ENCODE measurements around the gene ANKRD23. TPM values are rescaled to one million over a fixed set of nuclear protein-coding genes. Genes with fewer than 3 reads are reported as not detected.
"Not testable (repeated sequence)": the region's sequence is repeated elsewhere in the genome, so short reads cannot be mapped to it uniquely, and the experiment has no call there.

ANKRD23 gene
- polyA plus RNA-seq = 1 to 10 TPM; 1.2 to 5.0 TPM

DNA sequence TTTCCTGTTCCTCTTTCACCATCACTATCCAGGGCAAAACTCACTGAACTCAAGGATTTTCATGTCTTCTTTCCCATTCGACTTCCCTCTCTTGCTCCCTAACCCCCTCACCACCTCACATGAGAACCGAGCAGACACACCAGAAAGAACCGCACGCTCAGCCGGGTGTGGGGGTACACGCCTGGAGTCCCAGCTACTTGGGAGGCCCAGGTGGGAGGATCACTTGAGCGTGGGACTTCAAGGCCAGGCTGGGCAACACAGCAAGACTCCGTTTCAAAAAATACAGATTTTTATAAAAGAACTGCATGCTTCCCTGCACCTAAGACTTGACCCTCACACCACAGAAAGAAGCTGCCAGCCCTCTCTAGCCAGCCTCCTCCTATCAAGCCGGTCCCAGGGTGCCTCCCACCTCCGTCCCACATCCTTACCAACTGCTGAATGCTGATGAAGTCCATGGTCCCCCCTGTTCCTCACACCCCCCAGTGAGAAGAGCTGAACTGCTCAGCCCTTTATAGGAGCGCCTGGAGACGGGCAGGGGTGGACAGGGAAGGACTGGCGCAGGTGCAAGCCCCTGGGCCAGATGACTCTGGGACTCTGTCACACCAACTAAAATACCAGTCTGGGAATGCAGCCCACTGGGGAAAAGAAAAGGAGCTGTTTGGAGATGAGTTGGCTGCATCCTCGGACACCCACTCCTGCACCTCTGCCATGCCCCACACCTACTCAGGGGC lies at the start of gene ANKRD23:
TSS of gene ANKRD23 (minus strand) at position 484 of the 731 bp plus-strand sequence. CDS start at position 455, 29 bp downstream.
- Histone ChIP-seq H3K9me3 (ENCODE audit: control insufficient read depth in 2 of 2, insufficient read depth in 1 of 2, low read depth in 1 of 2, low read length in 1 of 2) (no peaks in the 10 kb centered on the region), H3K27me3 (ENCODE audit: control insufficient read depth in 1 of 2, insufficient read depth in 2 of 2, low read length in 2 of 2) (no peaks in the 10 kb centered on the region), H3K4me3 (ENCODE audit: low read depth in 1 of 2, low read length in 2 of 2) (no peak within 1 kb of the TSS), H3K27ac (ENCODE audit: low read depth in 2 of 2, low read length in 1 of 2) (no peak within 1 kb of the TSS), H3K4me1 (ENCODE audit: control insufficient read depth in 2 of 2, insufficient read depth in 2 of 2, low read length in 1 of 2) (peaks cover 3 to 11% of the 10 kb centered on the region in 2 donors), H3K36me3 (ENCODE audit: control insufficient read depth in 2 of 2, insufficient read depth in 2 of 2, low read length in 1 of 2) (peaks cover 0 to 9% of the 10 kb centered on the region in 2 donors)
- 92 to 93% methylated on average over 14 of the region's 14 CpGs for WGBS, 2 donors

DNA sequence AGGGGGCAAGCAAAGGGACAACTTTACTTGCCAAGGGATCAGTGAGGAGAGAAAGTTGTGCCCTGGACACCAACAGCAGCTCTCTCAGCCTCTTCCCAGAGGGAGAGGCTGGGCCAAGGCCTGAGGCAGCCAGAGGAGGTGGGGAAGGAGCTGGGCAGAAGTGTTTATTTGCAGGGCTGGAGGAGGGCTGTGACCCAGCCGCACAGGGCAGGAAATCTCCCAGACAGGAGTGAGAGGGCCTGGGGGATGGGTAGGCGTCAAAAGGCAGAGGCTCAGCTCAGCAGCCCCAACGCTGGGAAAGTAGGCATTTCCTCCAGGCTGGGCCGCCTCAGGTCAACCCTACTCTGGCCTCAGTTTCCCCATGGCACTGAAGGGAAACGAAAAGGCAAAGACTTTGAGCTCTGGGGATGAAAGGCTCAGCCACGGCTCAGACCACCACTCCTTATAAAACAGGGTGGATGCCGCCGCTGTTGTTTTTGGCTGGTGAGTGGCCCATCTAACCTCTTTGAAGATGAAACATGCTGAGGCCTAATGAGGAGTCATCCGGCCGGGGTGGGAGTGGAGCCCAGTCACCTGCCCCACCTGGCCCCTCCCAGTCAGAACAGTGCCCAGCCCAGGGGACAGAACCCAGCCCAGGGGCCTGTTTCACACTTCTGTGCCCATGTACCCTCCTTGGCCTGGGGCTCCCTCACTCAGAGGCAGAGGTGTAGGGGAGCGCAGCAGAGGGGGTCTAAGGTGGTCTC lies 47.9 kb upstream of the ANKRD23 start:
- H3K4me3 ChIP-seq (ENCODE audit: low read depth in 1 of 2, low read length in 2 of 2) = no peak overlapping the region

DNA sequence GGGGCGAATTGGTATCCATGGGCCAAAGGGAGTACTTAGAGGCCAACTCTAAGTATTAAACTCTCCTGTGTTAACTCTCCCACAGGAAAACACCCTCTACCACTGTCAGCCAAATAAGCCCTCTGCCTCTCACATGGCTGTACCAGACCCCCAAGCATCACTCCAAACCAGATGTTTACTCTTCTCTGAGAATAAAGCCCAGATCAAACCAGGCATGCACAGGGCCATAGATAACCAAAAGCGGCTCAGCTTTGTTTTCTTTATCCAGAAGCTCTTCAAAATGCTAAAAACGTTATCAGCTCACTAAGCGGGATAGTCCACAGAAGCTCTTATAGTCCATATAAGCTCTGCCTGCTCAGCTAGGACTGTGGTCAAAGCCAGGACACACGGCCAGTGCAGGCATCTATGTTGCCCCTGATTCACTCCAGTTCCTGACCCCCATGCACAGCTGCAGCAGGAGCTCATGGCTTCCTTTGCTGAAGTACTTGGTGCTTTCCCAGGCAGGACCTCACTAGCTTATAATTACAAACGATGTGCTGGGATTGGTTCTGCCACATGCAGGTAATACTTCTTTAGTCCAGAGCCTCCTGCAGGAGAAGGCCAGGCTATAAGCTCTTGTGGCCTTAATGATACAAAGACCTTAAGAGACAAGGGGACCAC lies 47.0 kb upstream of the ANKRD23 start:
- Histone ChIP-seq H3K9me3 (ENCODE audit: control insufficient read depth in 2 of 2, insufficient read depth in 1 of 2, low read depth in 1 of 2, low read length in 1 of 2) (no peaks in the 10 kb centered on the region), H3K36me3 (ENCODE audit: control insufficient read depth in 2 of 2, insufficient read depth in 2 of 2, low read length in 1 of 2) (no peaks in the 10 kb centered on the region), H3K4me1 (ENCODE audit: control insufficient read depth in 2 of 2, insufficient read depth in 2 of 2, low read length in 1 of 2) (peaks cover 24 to 48% of the 10 kb centered on the region in 2 donors), H3K27ac (ENCODE audit: low read depth in 2 of 2, low read length in 1 of 2) (peak overlapping the region in 1 of 2 donors; percentile 36), H3K27me3 (ENCODE audit: control insufficient read depth in 1 of 2, insufficient read depth in 2 of 2, low read length in 2 of 2) (no peaks in the 10 kb centered on the region), H3K4me3 (ENCODE audit: low read depth in 1 of 2, low read length in 2 of 2) (no peak overlapping the region)
- WGBS, 2 donors = 67 to 70% methylated on average over 6 of the region's 6 CpGs

More for the DNA sequence above, 47.9 kb upstream of the ANKRD23 start:
- H3K4me1 ChIP-seq (ENCODE audit: control insufficient read depth in 2 of 2, insufficient read depth in 2 of 2, low read length in 1 of 2) = peaks cover 22 to 54% of the 10 kb centered on the region in 2 donors
- peak overlapping the region in 1 of 2 donors; percentile 36 for H3K27ac ChIP-seq (ENCODE audit: low read depth in 2 of 2, low read length in 1 of 2)
- H3K36me3 ChIP-seq (ENCODE audit: control insufficient read depth in 2 of 2, insufficient read depth in 2 of 2, low read length in 1 of 2) = no peaks in the 10 kb centered on the region
- 61 to 64% methylated on average over 11 of the region's 11 CpGs for WGBS, 2 donors
- H3K27me3 ChIP-seq (ENCODE audit: control insufficient read depth in 1 of 2, insufficient read depth in 2 of 2, low read length in 2 of 2) = no peaks in the 10 kb centered on the region
- no peaks in the 10 kb centered on the region for H3K9me3 ChIP-seq (ENCODE audit: control insufficient read depth in 2 of 2, insufficient read depth in 1 of 2, low read depth in 1 of 2, low read length in 1 of 2)

DNA sequence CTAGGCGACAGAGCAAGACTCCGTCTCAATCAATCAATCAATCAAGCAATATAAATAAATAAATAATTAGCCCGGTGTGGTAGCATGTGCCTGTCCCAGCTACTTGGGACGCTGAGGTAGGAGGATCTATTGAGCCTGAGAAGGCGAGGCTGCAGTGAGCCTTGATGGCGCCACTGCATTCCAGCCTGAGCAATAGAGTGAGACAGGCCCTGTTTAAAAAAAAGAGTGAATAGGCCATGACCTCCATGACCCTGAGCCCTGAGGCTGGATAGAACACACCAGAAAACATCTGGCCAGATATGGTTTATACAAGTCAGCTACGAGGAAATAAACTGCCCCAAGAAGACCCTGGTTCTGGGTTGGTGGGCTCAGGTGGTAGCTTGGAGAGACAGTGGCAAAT lies 46.4 kb upstream of the ANKRD23 start:
- H3K4me1 ChIP-seq (ENCODE audit: control insufficient read depth in 2 of 2, insufficient read depth in 2 of 2, low read length in 1 of 2) = peaks cover 23 to 45% of the 10 kb centered on the region in 2 donors
- no peaks in the 10 kb centered on the region for H3K9me3 ChIP-seq (ENCODE audit: control insufficient read depth in 2 of 2, insufficient read depth in 1 of 2, low read depth in 1 of 2, low read length in 1 of 2)
- WGBS, 2 donors = 78 to 80% methylated on average over 7 of the region's 7 CpGs
- no peak overlapping the region for H3K4me3 ChIP-seq (ENCODE audit: low read depth in 1 of 2, low read length in 2 of 2)
- no peaks in the 10 kb centered on the region for H3K27me3 ChIP-seq (ENCODE audit: control insufficient read depth in 1 of 2, insufficient read depth in 2 of 2, low read length in 2 of 2)
- H3K36me3 ChIP-seq (ENCODE audit: control insufficient read depth in 2 of 2, insufficient read depth in 2 of 2, low read length in 1 of 2) = no peaks in the 10 kb centered on the region
- H3K27ac ChIP-seq (ENCODE audit: low read depth in 2 of 2, low read length in 1 of 2) = no peak overlapping the region

DNA sequence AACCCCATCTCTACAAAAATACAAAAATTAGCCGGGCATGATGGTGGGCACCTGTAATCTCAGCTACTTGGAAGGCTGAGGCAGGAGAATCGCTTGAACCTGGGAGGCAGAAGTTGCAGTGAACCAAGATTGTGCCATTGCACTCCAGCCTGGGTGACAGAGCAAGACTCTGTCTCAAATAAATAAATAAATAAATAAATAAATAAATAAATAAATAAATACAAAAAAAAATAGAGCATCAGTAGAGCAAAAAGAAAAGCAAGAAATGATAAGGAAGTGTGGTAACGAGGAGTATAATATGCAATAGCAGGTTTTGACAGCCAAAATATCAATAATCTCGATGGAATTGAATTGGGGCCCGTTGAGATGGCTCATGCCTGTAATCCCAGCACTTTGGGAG lies 45.7 kb upstream of the ANKRD23 start:
- not testable (repeated sequence) for H3K36me3 ChIP-seq (ENCODE audit: control insufficient read depth in 2 of 2, insufficient read depth in 2 of 2, low read length in 1 of 2); H3K9me3 ChIP-seq (ENCODE audit: control insufficient read depth in 2 of 2, insufficient read depth in 1 of 2, low read depth in 1 of 2, low read length in 1 of 2); H3K27me3 ChIP-seq (ENCODE audit: control insufficient read depth in 1 of 2, insufficient read depth in 2 of 2, low read length in 2 of 2); H3K27ac ChIP-seq (ENCODE audit: low read depth in 2 of 2, low read length in 1 of 2); H3K4me3 ChIP-seq (ENCODE audit: low read depth in 1 of 2, low read length in 2 of 2)
- 91 to 92% methylated on average over 5 of the region's 5 CpGs for WGBS, 2 donors
- H3K4me1 ChIP-seq (ENCODE audit: control insufficient read depth in 2 of 2, insufficient read depth in 2 of 2, low read length in 1 of 2) = peaks cover 23 to 50% of the 10 kb centered on the region in 2 donors

DNA sequence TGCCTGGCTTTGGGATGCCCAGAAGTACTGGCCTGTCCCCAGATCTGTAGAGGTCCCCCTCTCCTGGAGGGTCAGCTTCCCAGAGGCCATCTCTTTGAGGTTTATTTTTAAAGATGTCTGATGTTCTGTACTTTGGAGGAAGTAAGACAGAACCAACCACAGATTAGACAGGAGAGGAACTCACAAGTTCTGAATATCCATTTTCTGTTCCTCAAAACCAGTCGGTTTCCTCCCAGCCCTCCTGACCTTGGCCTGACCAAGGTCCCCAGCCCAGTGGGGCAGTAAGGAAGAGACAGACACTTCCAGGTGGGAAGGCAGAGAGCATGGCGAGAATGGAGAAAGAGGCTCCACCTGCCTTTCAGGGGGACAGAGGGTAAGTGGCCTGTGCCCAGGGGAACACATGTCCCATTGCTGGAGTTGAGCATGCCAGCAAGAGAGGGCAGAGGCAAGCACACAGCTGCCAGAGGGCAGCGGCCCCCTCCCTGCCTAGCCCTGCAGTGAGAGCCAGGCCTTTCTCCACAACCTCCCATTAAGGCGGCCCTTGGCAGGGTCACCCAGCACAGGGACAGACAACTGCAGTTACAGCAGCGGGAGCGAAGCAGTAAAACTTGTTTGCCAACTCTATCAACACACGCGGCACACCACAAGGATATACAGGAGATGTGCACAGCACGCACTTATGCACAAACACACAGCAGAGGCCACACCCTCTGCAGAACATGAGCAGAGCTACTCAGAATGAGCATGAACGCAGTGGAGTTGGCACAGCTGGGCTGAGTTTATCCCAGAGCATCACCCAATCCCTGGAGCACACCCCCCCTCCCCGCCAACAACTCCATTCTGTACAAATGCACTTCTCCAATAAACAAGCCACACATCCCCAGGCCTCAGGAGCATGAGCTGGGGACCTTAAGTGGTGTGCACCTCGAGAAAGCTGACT lies 44.5 kb upstream of the ANKRD23 start:
- Histone ChIP-seq H3K9me3 (ENCODE audit: control insufficient read depth in 2 of 2, insufficient read depth in 1 of 2, low read depth in 1 of 2, low read length in 1 of 2) (no peaks in the 10 kb centered on the region), H3K4me1 (ENCODE audit: control insufficient read depth in 2 of 2, insufficient read depth in 2 of 2, low read length in 1 of 2) (peaks cover 26 to 53% of the 10 kb centered on the region in 2 donors), H3K4me3 (ENCODE audit: low read depth in 1 of 2, low read length in 2 of 2) (no peak overlapping the region), H3K36me3 (ENCODE audit: control insufficient read depth in 2 of 2, insufficient read depth in 2 of 2, low read length in 1 of 2) (no peaks in the 10 kb centered on the region), H3K27me3 (ENCODE audit: control insufficient read depth in 1 of 2, insufficient read depth in 2 of 2, low read length in 2 of 2) (no peaks in the 10 kb centered on the region), H3K27ac (ENCODE audit: low read depth in 2 of 2, low read length in 1 of 2) (peak overlapping the region; percentile 87 to 96)
- WGBS, 2 donors = 35% methylated on average over 12 of the region's 12 CpGs

DNA sequence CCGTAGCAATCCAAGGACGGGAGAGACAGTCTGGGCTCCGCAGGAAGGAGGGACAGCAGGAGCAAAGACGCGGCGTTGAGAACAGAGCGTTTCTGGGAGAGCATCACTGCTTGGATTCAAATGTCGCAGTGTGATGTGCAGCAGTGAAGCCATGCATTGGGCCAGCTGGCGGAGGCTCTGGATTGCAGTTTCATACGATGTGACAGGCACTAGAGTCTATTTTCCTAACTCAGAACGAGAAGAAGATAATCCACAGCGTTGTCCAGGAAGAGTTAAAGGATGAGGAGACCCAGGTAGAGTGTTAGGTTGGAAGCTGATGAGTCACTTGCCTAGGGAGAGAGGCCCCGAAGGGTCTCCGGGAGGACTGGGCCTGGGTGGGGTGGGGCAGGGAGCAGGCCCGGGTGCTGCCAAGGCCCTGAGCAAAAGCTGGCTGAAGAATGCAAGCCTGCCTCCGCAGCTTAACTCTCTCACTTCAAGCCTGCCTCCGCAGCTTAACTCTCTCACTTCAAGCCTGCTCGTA lies 43.7 kb upstream of the ANKRD23 start:
- Histone ChIP-seq H3K36me3 (ENCODE audit: control insufficient read depth in 2 of 2, insufficient read depth in 2 of 2, low read length in 1 of 2) (no peaks in the 10 kb centered on the region), H3K27me3 (ENCODE audit: control insufficient read depth in 1 of 2, insufficient read depth in 2 of 2, low read length in 2 of 2) (no peaks in the 10 kb centered on the region), H3K4me3 (ENCODE audit: low read depth in 1 of 2, low read length in 2 of 2) (no peak overlapping the region), H3K9me3 (ENCODE audit: control insufficient read depth in 2 of 2, insufficient read depth in 1 of 2, low read depth in 1 of 2, low read length in 1 of 2) (no peaks in the 10 kb centered on the region), H3K27ac (ENCODE audit: low read depth in 2 of 2, low read length in 1 of 2) (peak overlapping the region; percentile 87 to 96), H3K4me1 (ENCODE audit: control insufficient read depth in 2 of 2, insufficient read depth in 2 of 2, low read length in 1 of 2) (peaks cover 26 to 56% of the 10 kb centered on the region in 2 donors)
- 27 to 45% methylated on average over 18 of the region's 18 CpGs for WGBS, 2 donors

DNA sequence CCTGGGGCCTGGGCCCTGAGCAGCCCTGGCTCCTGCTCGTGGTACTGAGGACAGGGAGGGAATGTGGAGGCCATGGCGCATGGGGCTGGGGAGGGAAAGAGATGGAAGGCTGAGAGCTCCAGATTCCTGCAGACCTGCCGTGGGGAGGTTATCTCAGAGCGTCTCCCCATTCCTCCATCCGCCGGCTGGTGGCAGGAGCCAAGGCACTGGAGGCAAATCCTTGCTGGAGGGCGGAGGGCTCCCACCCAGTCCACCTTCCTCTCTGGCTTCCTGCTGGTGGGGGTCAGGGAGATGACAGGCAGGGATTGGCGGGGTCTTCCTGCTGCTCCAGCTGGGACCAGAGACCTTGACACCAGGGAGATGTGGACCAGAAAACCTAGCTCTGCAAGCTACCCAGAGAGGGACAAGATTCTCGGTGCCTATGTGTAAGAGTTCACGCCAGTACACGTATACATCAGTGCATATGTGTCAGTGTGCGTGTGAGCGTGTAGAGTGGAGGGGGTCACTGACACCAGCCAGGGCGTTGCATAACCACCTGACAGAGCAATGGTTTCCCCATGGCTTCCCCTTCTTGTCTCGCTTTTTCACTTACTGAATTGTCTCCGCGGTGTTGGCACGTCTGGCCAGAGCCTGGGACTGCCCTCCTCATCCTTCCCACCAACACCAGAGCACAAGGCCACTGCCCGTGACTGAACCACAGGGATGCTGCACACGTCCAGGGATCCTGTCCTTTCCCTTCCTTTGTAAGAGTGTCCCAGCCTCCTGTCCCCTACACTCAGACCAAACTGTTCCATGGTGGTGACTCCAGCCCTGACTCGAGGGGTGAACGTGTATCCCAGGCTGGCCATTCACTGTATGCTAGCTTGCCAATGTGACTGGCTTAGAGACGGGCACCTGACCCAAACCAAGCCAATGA lies 41.9 kb upstream of the ANKRD23 start:
- Histone ChIP-seq H3K4me3 (ENCODE audit: low read depth in 1 of 2, low read length in 2 of 2) (no peak overlapping the region), H3K27me3 (ENCODE audit: control insufficient read depth in 1 of 2, insufficient read depth in 2 of 2, low read length in 2 of 2) (no peaks in the 10 kb centered on the region), H3K9me3 (ENCODE audit: control insufficient read depth in 2 of 2, insufficient read depth in 1 of 2, low read depth in 1 of 2, low read length in 1 of 2) (no peaks in the 10 kb centered on the region), H3K36me3 (ENCODE audit: control insufficient read depth in 2 of 2, insufficient read depth in 2 of 2, low read length in 1 of 2) (no peaks in the 10 kb centered on the region), H3K27ac (ENCODE audit: low read depth in 2 of 2, low read length in 1 of 2) (peak overlapping the region in 1 of 2 donors; percentile 58), H3K4me1 (ENCODE audit: control insufficient read depth in 2 of 2, insufficient read depth in 2 of 2, low read length in 1 of 2) (peaks cover 14 to 53% of the 10 kb centered on the region in 2 donors)
- WGBS, 2 donors = 89 to 91% methylated on average over 23 of the region's 23 CpGs

All from esophagus (tissue), 2 donors.